ENCODE data around the gene LAIR2.

The LAIR2 gene

DNA sequence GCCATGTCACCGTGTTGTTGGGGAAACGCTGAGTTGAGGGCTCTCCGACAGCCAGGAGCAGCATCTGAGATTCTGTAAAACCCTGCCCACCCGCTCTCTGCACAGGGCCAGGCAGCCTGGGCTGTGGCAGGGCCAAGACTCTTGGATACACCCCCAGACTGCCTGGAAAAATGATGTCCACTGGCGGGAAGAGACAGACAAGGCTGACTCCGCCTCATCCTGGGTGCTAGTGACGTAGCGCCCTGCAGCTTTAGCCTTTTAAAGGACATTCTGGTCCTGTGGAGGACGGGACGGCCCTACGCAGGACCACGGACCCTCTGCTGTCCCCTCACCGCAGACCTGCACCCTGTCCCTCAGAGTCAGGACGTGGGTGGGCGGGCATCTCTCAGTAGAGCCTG lies 50.3 kb downstream of the LAIR2 start:
- no peaks in the 10 kb centered on the region for H3K27me3 ChIP-seq (replicated peaks; ENCODE audit: control insufficient read depth, insufficient read depth, low read length, poor library complexity, severe bottlenecking)
- H3K4me3 ChIP-seq (ENCODE audit: insufficient read depth, low read depth, low read length, poor library complexity, severe bottlenecking): no peak overlapping the region
- H3K36me3 ChIP-seq (ENCODE audit: control insufficient read depth, insufficient read depth, low read length): no peaks in the 10 kb centered on the region
- H3K27ac ChIP-seq (ENCODE audit: insufficient read depth, low read length, poor library complexity, severe bottlenecking): no peak overlapping the region
- no peak for DNase-seq
- no peaks in the 10 kb centered on the region for H3K9me3 ChIP-seq (ENCODE audit: control insufficient read depth, low read length)
- no peaks in the 10 kb centered on the region for H3K4me1 ChIP-seq (ENCODE audit: control insufficient read depth, insufficient read depth, low read length, poor library complexity, severe bottlenecking)

GRCh38 chr19:54554006-54554405 lies 51.4 kb downstream of the LAIR2 start:
- no peaks in the 10 kb centered on the region for H3K4me1 ChIP-seq (ENCODE audit: control insufficient read depth, insufficient read depth, low read length, poor library complexity, severe bottlenecking)
- no peak overlapping the region for H3K4me3 ChIP-seq (ENCODE audit: insufficient read depth, low read depth, low read length, poor library complexity, severe bottlenecking)
- H3K27ac ChIP-seq (ENCODE audit: insufficient read depth, low read length, poor library complexity, severe bottlenecking): no peak overlapping the region
- no peak for DNase-seq
- H3K36me3 ChIP-seq (ENCODE audit: control insufficient read depth, insufficient read depth, low read length): no peaks in the 10 kb centered on the region
- no peaks in the 10 kb centered on the region for H3K9me3 ChIP-seq (ENCODE audit: control insufficient read depth, low read length)
- H3K27me3 ChIP-seq (replicated peaks; ENCODE audit: control insufficient read depth, insufficient read depth, low read length, poor library complexity, severe bottlenecking): no peaks in the 10 kb centered on the region

- Histone ChIP-seq H3K4me1 (ENCODE audit: control insufficient read depth, insufficient read depth, low read length, poor library complexity, severe bottlenecking) (no peaks in the 10 kb centered on the region), H3K27me3 (replicated peaks; ENCODE audit: control insufficient read depth, insufficient read depth, low read length, poor library complexity, severe bottlenecking) (no peaks in the 10 kb centered on the region), H3K36me3 (ENCODE audit: control insufficient read depth, insufficient read depth, low read length) (no peaks in the 10 kb centered on the region), H3K27ac (ENCODE audit: insufficient read depth, low read length, poor library complexity, severe bottlenecking) (no peak overlapping the region), H3K4me3 (ENCODE audit: insufficient read depth, low read depth, low read length, poor library complexity, severe bottlenecking) (no peak overlapping the region), H3K9me3 (ENCODE audit: control insufficient read depth, low read length) (no peaks in the 10 kb centered on the region)
- no peak for DNase-seq
Observed at GRCh38 chr19:54554896-54555295, 52.3 kb downstream of the LAIR2 start.

- Histone ChIP-seq H3K9me3 (ENCODE audit: control insufficient read depth, low read length) (no peaks in the 10 kb centered on the region), H3K4me1 (ENCODE audit: control insufficient read depth, insufficient read depth, low read length, poor library complexity, severe bottlenecking) (no peaks in the 10 kb centered on the region), H3K27ac (ENCODE audit: insufficient read depth, low read length, poor library complexity, severe bottlenecking) (no peak overlapping the region), H3K36me3 (ENCODE audit: control insufficient read depth, insufficient read depth, low read length) (no peaks in the 10 kb centered on the region), H3K27me3 (replicated peaks; ENCODE audit: control insufficient read depth, insufficient read depth, low read length, poor library complexity, severe bottlenecking) (no peaks in the 10 kb centered on the region), H3K4me3 (ENCODE audit: insufficient read depth, low read depth, low read length, poor library complexity, severe bottlenecking) (no peak overlapping the region)
- no peak for DNase-seq
Observed at GRCh38 chr19:54556194-54556593, 53.6 kb downstream of the LAIR2 start.

DNA sequence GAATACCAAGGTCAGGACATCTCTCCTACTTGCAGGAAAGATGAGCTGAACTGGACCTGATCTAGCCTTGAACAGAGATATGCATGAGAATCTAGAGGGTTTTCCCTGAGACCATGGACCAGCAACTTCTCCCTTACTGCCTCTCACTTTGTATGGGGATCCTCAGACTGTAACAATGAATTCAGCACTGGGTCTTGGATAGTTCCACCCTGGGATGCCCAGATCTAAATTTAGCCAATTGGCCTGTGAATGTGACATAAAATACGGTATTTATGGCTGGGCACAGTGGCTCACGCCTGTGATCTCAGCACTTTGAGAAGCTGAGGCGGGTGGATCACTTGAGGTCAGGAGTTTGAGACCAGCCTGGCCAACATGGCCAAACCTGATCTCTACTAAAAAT lies 55.7 kb downstream of the LAIR2 start:
- no peak for DNase-seq
- Histone ChIP-seq H3K27me3 (replicated peaks; ENCODE audit: control insufficient read depth, insufficient read depth, low read length, poor library complexity, severe bottlenecking) (no peaks in the 10 kb centered on the region), H3K4me1 (ENCODE audit: control insufficient read depth, insufficient read depth, low read length, poor library complexity, severe bottlenecking) (no peaks in the 10 kb centered on the region), H3K27ac (ENCODE audit: insufficient read depth, low read length, poor library complexity, severe bottlenecking) (no peak overlapping the region), H3K36me3 (ENCODE audit: control insufficient read depth, insufficient read depth, low read length) (no peaks in the 10 kb centered on the region), H3K9me3 (ENCODE audit: control insufficient read depth, low read length) (no peaks in the 10 kb centered on the region), H3K4me3 (ENCODE audit: insufficient read depth, low read depth, low read length, poor library complexity, severe bottlenecking) (no peak overlapping the region)

Measured in effector memory CD4-positive, alpha-beta T cell (primary cell).